NCI-H1694 treated with DMSO at 0.1 percent for 48 hours (cell line): ENCODE results near the gene NEURL1B.
"Not testable (repeated sequence)": the region's sequence is repeated elsewhere in the genome, so short reads cannot be mapped to it uniquely, and the experiment has no call there.

Experiments used
- DNase-seq: peaks from one replicate; lab custom pipeline; 2025; lab: John Stamatoyannopoulos, UW

NEURL1B gene

GRCh38 chr5:172696171-172696849 is 55.2 kb downstream of the NEURL1B start:
- no peak for DNase-seq

- peak; percentile 65 for DNase-seq
Observed at GRCh38 chr5:172697123-172698121, 56.4 kb downstream of the NEURL1B start.

GRCh38 chr5:172699423-172699822 is 58.4 kb downstream of the NEURL1B start:
- no peak for DNase-seq

- DNase-seq: no peak
Observed at GRCh38 chr5:172699999-172700364, 58.9 kb downstream of the NEURL1B start.

GRCh38 chr5:172700365-172701290 is 59.6 kb downstream of the NEURL1B start:
- no peak for DNase-seq

- no peak for DNase-seq
Observed at GRCh38 chr5:172701291-172701656, 60.2 kb downstream of the NEURL1B start.

- no peak for DNase-seq
Observed at GRCh38 chr5:172703952-172704351, 62.9 kb downstream of the NEURL1B start.

- DNase-seq: no peak
Observed at GRCh38 chr5:172705576-172706084, 64.6 kb downstream of the NEURL1B start.

- no peak for DNase-seq
Observed at GRCh38 chr5:172706796-172707195, 65.7 kb downstream of the NEURL1B start.

GRCh38 chr5:172707285-172708182 is 66.5 kb downstream of the NEURL1B start:
- peak; percentile 74 for DNase-seq

GRCh38 chr5:172708183-172708505 is 67.1 kb downstream of the NEURL1B start:
- DNase-seq: no peak

GRCh38 chr5:172710676-172711075 is 69.6 kb downstream of the NEURL1B start:
- no peak for DNase-seq

- not testable (repeated sequence) for DNase-seq
Observed at GRCh38 chr5:172711321-172711861, 70.3 kb downstream of the NEURL1B start.

- no peak for DNase-seq
Observed at GRCh38 chr5:172712610-172713009, 71.5 kb downstream of the NEURL1B start.

GRCh38 chr5:172713113-172713808 is 72.2 kb downstream of the NEURL1B start:
- DNase-seq: no peak

- DNase-seq: no peak
Observed at GRCh38 chr5:172713809-172714490, 72.9 kb downstream of the NEURL1B start.

GRCh38 chr5:172714491-172715420 is 73.7 kb downstream of the NEURL1B start:
- peak; percentile 38 for DNase-seq

- DNase-seq: no peak
Observed at GRCh38 chr5:172715421-172715780, 74.3 kb downstream of the NEURL1B start.
